Fibroblast of the aortic adventitia (primary cell): ENCODE results near the gene NKTR. TPM values are rescaled to one million over a fixed set of nuclear protein-coding genes. Genes with fewer than 3 reads are reported as not detected.

ENCODE experiments used
- DNase-seq: peaks from one replicate; pipeline ENCODE4 v3.0.0-alpha.2; 2010; ENCODE audit warnings: low read depth
- H3K4me3 ChIP-seq: 2 replicates; pipeline ENCODE4 v1.5.1; 2011; ENCODE audit warnings: low read depth, mild to moderate bottlenecking, control low read depth, low read length, moderate library complexity
- CTCF ChIP-seq: IDR thresholded peaks from 2 replicates; pipeline ENCODE4 v1.5.1; 2011; ENCODE audit warnings: mild to moderate bottlenecking, low read length, control low read depth, inconsistent platforms; ENCODE audit not compliant: insufficient read depth
- total RNA-seq: library from RNA; depleted of rRNA; stranded (reverse); fragments of >200 nt; gene quantifications from 2 replicates; pipeline ENCODE4 v1.2.3, GENCODE V29; 2012; ENCODE audit warnings: low replicate concordance

Gene NKTR
- total RNA-seq, 1 donor, result 91.8 TPM

GRCh38 chr3:42610976-42611375, 10.5 kb downstream of the NKTR start:
- DNase-seq, result no peak
- H3K4me3 ChIP-seq, result no peak overlapping the region
- TF ChIP-seq CTCF, result no peak

- no peak for DNase-seq
- H3K4me3 ChIP-seq, result no peak overlapping the region
- TF ChIP-seq CTCF, result no peak
These were observed 11.7 kb downstream of the NKTR start for GRCh38 chr3:42612217-42612616.

GRCh38 chr3:42612928-42613327, 12.4 kb downstream of the NKTR start:
- TF ChIP-seq CTCF, result no peak
- H3K4me3 ChIP-seq, result no peak overlapping the region
- DNase-seq, result no peak

- no peak for DNase-seq
- H3K4me3 ChIP-seq, result no peak overlapping the region
- peak; percentile 42 for TF ChIP-seq CTCF
These were observed 13.0 kb downstream of the NKTR start for GRCh38 chr3:42613462-42613861.

- no peak for DNase-seq
- H3K4me3 ChIP-seq, result no peak overlapping the region
- TF ChIP-seq CTCF, result no peak
These were observed 31.1 kb downstream of the NKTR start for GRCh38 chr3:42631620-42632019.

GRCh38 chr3:42632146-42632545, 31.7 kb downstream of the NKTR start:
- TF ChIP-seq CTCF, result no peak
- H3K4me3 ChIP-seq, result no peak overlapping the region
- DNase-seq, result no peak

GRCh38 chr3:42633544-42633943, 33.1 kb downstream of the NKTR start:
- DNase-seq, result no peak
- no peak for TF ChIP-seq CTCF

More at GRCh38 chr3:42633544-42633943, 33.1 kb downstream of the NKTR start:
- no peak overlapping the region for H3K4me3 ChIP-seq
